ENCODE data around the gene GTPBP4. TPM values are rescaled to one million over a fixed set of nuclear protein-coding genes. Genes with fewer than 3 reads are reported as not detected.
A peak's percentile ranks its signal among the peaks of the same experiment; 100 is the strongest.

The GTPBP4 gene
- total RNA-seq, 3 donors from 2014 or later, result 19.2 to 27.8 (median 26.6) TPM

GRCh38 chr10:986881-987619, 1.2 kb upstream of the GTPBP4 start:
- peak in 1 of 3 donors; percentile 38 for DNase-seq
- TF ChIP-seq CTCF (IDR thresholded peaks at IDR 0.05), result no peak

GRCh38 chr10:987620-987869, 689 bp upstream of the GTPBP4 start:
- intact Hi-C loops (cut with DNase I, micrococcal nuclease), result no loop called here
- ATAC-seq (peak; percentile 35), DNase-seq (no peak)
- no peaks in the 10 kb centered on the region for H3K9me3 ChIP-seq
- no peaks in the 10 kb centered on the region for H3K36me3 ChIP-seq (ENCODE audit: low read depth)
- no peak for TF ChIP-seq CTCF (IDR thresholded peaks at IDR 0.05)
- peak overlapping the region; percentile 98 for H3K4me3 ChIP-seq
- H3K4me1 ChIP-seq (ENCODE audit: low read depth), result peaks cover 15% of the 10 kb centered on the region

More at GRCh38 chr10:986881-987619, 1.2 kb upstream of the GTPBP4 start:
- H3K4me3 ChIP-seq, result no peak overlapping the region
- peaks cover 15% of the 10 kb centered on the region for H3K4me1 ChIP-seq (ENCODE audit: low read depth)
- H3K9me3 ChIP-seq, result no peaks in the 10 kb centered on the region
- no peaks in the 10 kb centered on the region for H3K36me3 ChIP-seq (ENCODE audit: low read depth)
- ATAC-seq, result no peak
- intact Hi-C loops (cut with DNase I, micrococcal nuclease), result no loop called here

- Histone ChIP-seq H3K36me3 (ENCODE audit: low read depth) (no peaks in the 10 kb centered on the region), H3K4me1 (ENCODE audit: low read depth) (peaks cover 15% of the 10 kb centered on the region), H3K4me3 (peak overlapping the region; percentile 98), H3K9me3 (no peaks in the 10 kb centered on the region)
- no peak for DNase-seq
- TF ChIP-seq CTCF (IDR thresholded peaks at IDR 0.05), result no peak
- ATAC-seq, result no peak
- intact Hi-C loops (cut with DNase I, micrococcal nuclease), result no loop called here
These were observed 672 bp downstream of the GTPBP4 start for GRCh38 chr10:988667-989545.

GRCh38 chr10:990808-991207, 2.6 kb downstream of the GTPBP4 start:
- no peak for ATAC-seq

GRCh38 chr10:992467-992866, 4.2 kb downstream of the GTPBP4 start:
- H3K4me3 ChIP-seq, result no peak overlapping the region
- intact Hi-C loops (cut with DNase I, micrococcal nuclease), result no loop called here
- H3K4me1 ChIP-seq (ENCODE audit: low read depth), result peaks cover 12% of the 10 kb centered on the region
- no peak for DNase-seq
- H3K9me3 ChIP-seq, result no peaks in the 10 kb centered on the region
- TF ChIP-seq CTCF (IDR thresholded peaks at IDR 0.05), result no peak
- ATAC-seq, result no peak
- no peaks in the 10 kb centered on the region for H3K36me3 ChIP-seq (ENCODE audit: low read depth)

More at GRCh38 chr10:990808-991207, 2.6 kb downstream of the GTPBP4 start:
- Histone ChIP-seq H3K36me3 (ENCODE audit: low read depth) (no peaks in the 10 kb centered on the region), H3K4me3 (no peak overlapping the region), H3K4me1 (ENCODE audit: low read depth) (peaks cover 15% of the 10 kb centered on the region), H3K9me3 (no peaks in the 10 kb centered on the region)
- intact Hi-C loops (cut with DNase I, micrococcal nuclease), result no loop called here
- no peak for TF ChIP-seq CTCF (IDR thresholded peaks at IDR 0.05)
- no peak for DNase-seq

Measured in mucosa of descending colon (tissue), 3 donors.